DMS53 (cell line): ENCODE results near the gene FAM240A.
"Not testable (repeated sequence)": the region's sequence is repeated elsewhere in the genome, so short reads cannot be mapped to it uniquely, and the experiment has no call there.

Experiments used
- DNase-seq: peaks from one replicate; lab custom pipeline; 2025; lab: John Stamatoyannopoulos, UW

FAM240A gene

GRCh38 chr3:46586738-46587246 lies 25.5 kb upstream of the FAM240A start:
- DNase-seq, result no peak

GRCh38 chr3:46587268-46587667 lies 25.1 kb upstream of the FAM240A start:
- not testable (repeated sequence) for DNase-seq

- DNase-seq, result no peak
Measured at GRCh38 chr3:46593274-46593862, 19.0 kb upstream of the FAM240A start.

GRCh38 chr3:46593979-46594378 lies 18.3 kb upstream of the FAM240A start:
- no peak for DNase-seq

- no peak for DNase-seq
Measured at GRCh38 chr3:46594723-46595122, 17.6 kb upstream of the FAM240A start.

GRCh38 chr3:46595819-46596314 lies 16.5 kb upstream of the FAM240A start:
- DNase-seq, result no peak

- no peak for DNase-seq
Measured at GRCh38 chr3:46599590-46599989, 12.7 kb upstream of the FAM240A start.

- no peak for DNase-seq
Measured at GRCh38 chr3:46603446-46604046, 8.8 kb upstream of the FAM240A start.

GRCh38 chr3:46604127-46604526 lies 8.2 kb upstream of the FAM240A start:
- DNase-seq, result no peak

- DNase-seq, result no peak
Measured at GRCh38 chr3:46607603-46608028, 4.7 kb upstream of the FAM240A start.

- DNase-seq, result no peak
Measured at GRCh38 chr3:46609212-46609721, 3.1 kb upstream of the FAM240A start.

GRCh38 chr3:46609944-46610722 lies 2.2 kb upstream of the FAM240A start:
- DNase-seq, result no peak

- DNase-seq, result no peak
Measured at GRCh38 chr3:46613313-46614005, 1.1 kb downstream of the FAM240A start.

GRCh38 chr3:46614431-46614830 lies 2.1 kb downstream of the FAM240A start:
- no peak for DNase-seq

GRCh38 chr3:46615050-46615775 lies 2.9 kb downstream of the FAM240A start:
- DNase-seq, result no peak

GRCh38 chr3:46615976-46616375 lies 3.7 kb downstream of the FAM240A start:
- DNase-seq, result no peak

- DNase-seq, result no peak
Measured at GRCh38 chr3:46617941-46618340, 5.6 kb downstream of the FAM240A start.

GRCh38 chr3:46619845-46620778 lies 7.8 kb downstream of the FAM240A start:
- no peak for DNase-seq

GRCh38 chr3:46624533-46624932 lies 12.2 kb downstream of the FAM240A start:
- DNase-seq, result no peak

GRCh38 chr3:46624975-46625490 lies 12.7 kb downstream of the FAM240A start:
- peak; percentile 6 for DNase-seq
